ENCODE measurements around the gene KCTD17.

Gene KCTD17

GRCh38 chr22:37052386-37053309 lies 1.1 kb downstream of the KCTD17 start:
- no peak for TF ChIP-seq CTCF (conservative IDR thresholded peaks at IDR 0.05; ENCODE audit: low read depth, low read length)
- H3K4me3 ChIP-seq (ENCODE audit: low read length), result peak overlapping the region; percentile 55
- DNase-seq (ENCODE audit: low read depth), result no peak

GRCh38 chr22:37053310-37054055 lies 1.9 kb downstream of the KCTD17 start:
- no peak for TF ChIP-seq CTCF (conservative IDR thresholded peaks at IDR 0.05; ENCODE audit: low read depth, low read length)
- H3K4me3 ChIP-seq (ENCODE audit: low read length), result no peak overlapping the region
- no peak for DNase-seq (ENCODE audit: low read depth)

GRCh38 chr22:37054056-37054395 lies 2.5 kb downstream of the KCTD17 start:
- no peak for TF ChIP-seq CTCF (conservative IDR thresholded peaks at IDR 0.05; ENCODE audit: low read depth, low read length)
- no peak overlapping the region for H3K4me3 ChIP-seq (ENCODE audit: low read length)
- DNase-seq (ENCODE audit: low read depth), result no peak

GRCh38 chr22:37054600-37055365 lies 3.2 kb downstream of the KCTD17 start:
- no peak for TF ChIP-seq CTCF (conservative IDR thresholded peaks at IDR 0.05; ENCODE audit: low read depth, low read length)
- no peak for DNase-seq (ENCODE audit: low read depth)

GRCh38 chr22:37056246-37056645 lies 4.7 kb downstream of the KCTD17 start:
- TF ChIP-seq CTCF (conservative IDR thresholded peaks at IDR 0.05; ENCODE audit: low read depth, low read length), result no peak
- no peak overlapping the region for H3K4me3 ChIP-seq (ENCODE audit: low read length)
- DNase-seq (ENCODE audit: low read depth), result no peak

More at GRCh38 chr22:37054600-37055365, 3.2 kb downstream of the KCTD17 start:
- no peak overlapping the region for H3K4me3 ChIP-seq (ENCODE audit: low read length)

- H3K4me3 ChIP-seq (ENCODE audit: low read length), result no peak overlapping the region
- no peak for DNase-seq (ENCODE audit: low read depth)
- no peak for TF ChIP-seq CTCF (conservative IDR thresholded peaks at IDR 0.05; ENCODE audit: low read depth, low read length)
Measured at GRCh38 chr22:37057226-37057625, 5.7 kb downstream of the KCTD17 start.

All from retinal pigment epithelial cell (primary cell).